ENCODE data around the gene SDHAF2. TPM values are rescaled to one million over a fixed set of nuclear protein-coding genes. Genes with fewer than 3 reads are reported as not detected.
"Not testable (repeated sequence)": the region's sequence is repeated elsewhere in the genome, so short reads cannot be mapped to it uniquely, and the experiment has no call there.

The SDHAF2 gene
- total RNA-seq, 1 donor from 2014 or later: 53.0 TPM

DNA sequence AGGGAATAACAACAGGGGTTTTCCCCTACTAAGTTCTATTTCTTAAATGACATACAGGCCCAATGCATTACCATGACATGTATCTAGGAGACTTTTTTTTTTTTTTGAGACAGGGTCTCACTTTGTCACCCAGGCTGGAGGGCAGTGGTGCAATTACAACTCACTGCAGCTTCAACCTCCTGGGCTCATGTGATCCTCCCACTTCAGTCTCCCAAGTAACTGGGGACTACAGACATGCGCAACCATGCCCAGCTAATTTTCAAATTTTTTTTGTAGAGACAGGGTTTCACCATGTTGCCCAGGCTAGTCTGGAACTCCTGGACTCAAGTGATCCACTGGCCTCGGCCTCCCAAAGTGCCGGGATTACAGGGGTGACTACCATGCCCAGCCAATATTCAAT lies 7.7 kb upstream of the SDHAF2 start:
- intact Hi-C loops (cut with micrococcal nuclease): loop anchor here (10.0 kb wide), 1 partner anchor 507 kb away; the partner anchor contains the start of gene TMEM109

DNA sequence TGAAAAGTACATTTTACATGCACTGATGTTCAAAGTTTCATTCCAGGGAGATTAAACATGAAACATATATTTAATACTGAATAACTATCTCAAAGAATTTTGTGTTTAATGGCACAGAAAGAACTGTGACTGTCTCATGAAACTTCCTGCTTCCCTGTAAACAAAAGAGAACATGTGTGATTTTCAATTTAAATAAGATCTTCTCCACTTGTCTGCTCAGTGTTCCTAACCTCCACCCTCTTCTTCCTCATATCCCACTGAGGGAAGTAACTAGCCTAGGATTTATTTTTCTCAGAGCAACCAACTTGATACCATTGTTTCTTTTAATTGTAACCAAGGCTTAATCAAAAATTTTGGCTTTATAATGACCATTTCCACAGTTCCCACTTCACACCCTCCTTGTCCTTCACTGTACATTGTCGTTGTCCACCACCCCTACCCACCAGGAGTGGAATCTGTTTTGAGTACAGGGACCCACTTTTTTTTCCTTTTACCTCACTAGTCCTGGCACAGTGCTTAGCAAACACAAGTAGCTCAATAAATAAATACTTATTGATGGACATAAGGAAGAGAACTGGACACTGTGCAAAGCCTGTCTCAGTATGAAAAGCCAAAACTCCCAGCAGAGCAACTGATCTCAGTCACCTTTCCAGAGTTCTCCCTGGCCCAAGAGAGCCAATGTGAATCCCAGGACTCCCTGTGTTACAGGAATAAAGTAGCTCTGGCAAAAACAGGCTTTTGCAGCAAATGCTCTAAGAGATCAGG lies 4.4 kb upstream of the SDHAF2 start:
- intact Hi-C loops (cut with micrococcal nuclease): loop anchor here (10.0 kb wide), 1 partner anchor 511 kb away; the partner anchor contains the start of gene TMEM109

DNA sequence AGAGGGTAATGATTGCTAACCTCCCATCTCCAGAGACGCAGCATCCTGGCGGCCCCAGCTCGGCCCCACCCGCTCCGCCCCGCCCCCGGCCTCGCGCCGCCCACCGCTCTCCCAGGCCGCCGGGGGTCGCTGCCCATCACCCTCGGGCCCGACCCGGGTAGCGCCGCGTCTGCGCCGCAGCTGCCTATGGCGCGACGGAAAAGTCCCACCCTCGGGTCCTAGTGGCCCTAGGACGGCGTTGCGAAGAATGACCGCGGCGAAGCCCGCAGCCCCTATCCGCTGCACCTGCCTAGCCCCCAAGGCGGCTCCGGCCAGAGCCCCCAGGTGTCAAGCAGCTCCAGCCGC lies 606 bp upstream of the SDHAF2 start:
- intact Hi-C loops (cut with micrococcal nuclease): loop anchor here (1.0 to 10.0 kb wide), 3 partner anchors 37 to 515 kb away; partner anchors contain the start of genes DDB1, TKFC, TMEM109 and TMEM216

DNA sequence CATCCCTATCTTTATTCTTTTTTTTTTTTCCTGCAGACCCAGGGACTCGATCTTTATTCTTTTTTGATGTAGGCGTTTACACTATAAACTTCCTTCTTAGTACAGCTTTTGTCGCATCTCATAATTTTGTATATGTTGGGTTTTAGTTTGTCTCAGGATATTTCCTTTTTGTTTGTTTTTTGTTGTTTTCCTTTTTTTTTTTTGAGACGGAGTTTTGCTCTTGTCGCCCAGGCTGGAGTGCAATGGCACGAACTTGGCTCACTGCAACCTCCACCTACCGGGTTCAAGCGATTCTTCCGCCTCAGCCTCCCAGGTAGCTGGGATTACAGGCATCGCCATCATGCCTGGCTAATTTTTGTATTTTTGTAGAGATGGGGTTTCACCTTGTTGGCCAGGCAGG lies 915 bp downstream of the SDHAF2 start:
- intact Hi-C loops (cut with micrococcal nuclease): loop anchor here (1.0 kb wide), 2 partner anchors 69 to 270 kb away; partner anchors contain the start of genes TMEM138 and VPS37C

DNA sequence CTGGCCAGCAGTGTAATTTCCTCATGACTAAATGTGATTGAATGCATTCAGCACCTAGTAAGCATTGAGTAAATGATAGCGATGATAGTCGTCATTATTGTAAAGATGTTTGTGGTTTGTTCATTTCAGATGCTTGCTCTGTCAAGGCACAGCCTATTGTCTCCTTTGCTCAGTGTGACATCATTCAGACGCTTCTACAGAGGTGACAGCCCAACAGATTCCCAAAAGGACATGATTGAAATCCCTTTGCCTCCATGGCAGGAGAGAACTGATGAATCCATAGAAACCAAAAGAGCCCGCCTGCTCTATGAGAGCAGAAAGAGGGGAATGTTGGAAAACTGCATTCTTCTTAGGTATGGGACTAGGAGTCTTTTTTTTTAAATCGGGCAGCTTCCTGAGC lies 7.6 kb downstream of the SDHAF2 start:
- intact Hi-C loops (cut with micrococcal nuclease): no loop called here

DNA sequence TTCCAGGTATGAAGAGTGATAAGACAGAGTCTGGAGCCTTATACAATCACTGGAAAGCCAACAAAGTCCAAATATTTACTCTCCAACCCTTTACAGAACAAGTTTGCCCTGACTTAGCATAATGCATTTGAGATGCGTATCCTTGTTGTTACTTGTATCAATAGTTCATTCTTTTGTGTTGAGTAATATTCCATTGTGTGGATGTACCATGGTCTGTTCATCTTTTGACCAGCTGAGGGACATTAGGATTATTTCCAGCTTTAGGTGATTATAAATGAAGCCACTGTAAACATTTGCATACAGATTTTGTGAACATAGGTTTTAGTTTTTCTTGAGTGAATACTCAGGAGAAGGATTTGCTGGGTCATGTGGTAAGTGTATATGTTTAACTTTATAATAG lies 9.7 kb downstream of the SDHAF2 start:
- intact Hi-C loops (cut with micrococcal nuclease): no loop called here

DNA sequence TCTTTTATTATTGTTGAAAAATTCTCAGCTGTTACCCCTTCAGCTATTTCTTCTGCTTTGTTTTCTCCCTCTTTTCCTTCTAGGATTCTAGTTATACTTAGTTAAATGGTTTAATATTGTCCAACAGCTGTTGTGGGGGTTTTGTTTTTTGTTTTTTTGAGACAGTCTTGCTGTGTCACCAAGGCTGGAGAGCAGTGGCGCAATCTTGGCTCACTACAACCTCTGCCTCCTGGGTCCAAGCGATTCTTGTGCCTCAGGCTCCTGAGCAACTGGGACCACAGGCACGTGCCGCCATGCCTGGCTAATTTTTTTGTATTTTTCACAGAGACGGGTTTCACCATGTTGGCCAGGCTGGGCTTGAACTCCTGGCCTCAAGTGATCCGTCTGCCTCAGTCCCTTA lies 12.7 kb downstream of the SDHAF2 start:
- intact Hi-C loops (cut with micrococcal nuclease): no loop called here

DNA sequence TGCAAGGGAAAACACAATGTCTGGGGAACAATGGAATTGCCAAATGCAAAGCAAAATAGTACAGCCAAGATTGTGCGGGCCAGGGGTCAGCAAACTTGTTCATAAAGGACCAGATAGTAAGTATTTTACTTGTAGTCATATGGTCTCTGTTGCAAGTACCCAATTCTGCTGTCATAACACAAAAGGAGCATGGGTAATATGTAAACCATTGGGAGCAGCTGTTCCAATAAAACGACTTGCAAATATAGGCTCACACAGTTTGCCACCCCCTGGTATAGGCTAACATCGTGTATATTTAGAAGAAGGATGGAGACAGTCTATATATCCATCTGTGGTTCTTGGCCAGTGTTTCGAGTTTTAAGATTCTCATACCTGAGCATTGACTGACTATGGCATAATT lies 15.6 kb downstream of the SDHAF2 start:
- intact Hi-C loops (cut with micrococcal nuclease): no loop called here

DNA sequence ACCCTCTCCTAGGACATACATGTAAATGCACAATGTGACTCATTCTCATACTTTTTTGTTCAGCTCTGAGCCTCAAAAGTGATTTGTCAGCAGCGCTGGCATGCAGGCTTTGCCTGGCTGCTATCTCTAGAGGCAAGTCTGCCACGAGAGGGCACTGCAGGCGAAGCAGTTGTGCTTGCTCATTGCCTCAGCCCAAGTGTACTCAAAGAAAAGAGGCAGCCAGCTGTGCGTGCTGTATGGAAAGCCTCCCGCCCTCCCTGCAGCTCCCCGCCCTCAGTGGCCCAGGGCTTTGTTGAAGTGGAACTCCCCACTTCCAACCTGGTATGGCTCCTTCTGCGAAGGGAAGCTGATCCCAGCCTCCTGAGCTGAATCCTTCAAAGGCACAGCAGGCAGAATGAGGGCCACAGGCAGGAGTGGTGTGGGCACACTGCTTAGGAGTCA lies 16.3 kb downstream of the SDHAF2 start:
- intact Hi-C loops (cut with micrococcal nuclease): loop anchor here (1.0 kb wide), 1 partner anchor 71 kb away; no protein-coding TSS in a partner anchor

DNA sequence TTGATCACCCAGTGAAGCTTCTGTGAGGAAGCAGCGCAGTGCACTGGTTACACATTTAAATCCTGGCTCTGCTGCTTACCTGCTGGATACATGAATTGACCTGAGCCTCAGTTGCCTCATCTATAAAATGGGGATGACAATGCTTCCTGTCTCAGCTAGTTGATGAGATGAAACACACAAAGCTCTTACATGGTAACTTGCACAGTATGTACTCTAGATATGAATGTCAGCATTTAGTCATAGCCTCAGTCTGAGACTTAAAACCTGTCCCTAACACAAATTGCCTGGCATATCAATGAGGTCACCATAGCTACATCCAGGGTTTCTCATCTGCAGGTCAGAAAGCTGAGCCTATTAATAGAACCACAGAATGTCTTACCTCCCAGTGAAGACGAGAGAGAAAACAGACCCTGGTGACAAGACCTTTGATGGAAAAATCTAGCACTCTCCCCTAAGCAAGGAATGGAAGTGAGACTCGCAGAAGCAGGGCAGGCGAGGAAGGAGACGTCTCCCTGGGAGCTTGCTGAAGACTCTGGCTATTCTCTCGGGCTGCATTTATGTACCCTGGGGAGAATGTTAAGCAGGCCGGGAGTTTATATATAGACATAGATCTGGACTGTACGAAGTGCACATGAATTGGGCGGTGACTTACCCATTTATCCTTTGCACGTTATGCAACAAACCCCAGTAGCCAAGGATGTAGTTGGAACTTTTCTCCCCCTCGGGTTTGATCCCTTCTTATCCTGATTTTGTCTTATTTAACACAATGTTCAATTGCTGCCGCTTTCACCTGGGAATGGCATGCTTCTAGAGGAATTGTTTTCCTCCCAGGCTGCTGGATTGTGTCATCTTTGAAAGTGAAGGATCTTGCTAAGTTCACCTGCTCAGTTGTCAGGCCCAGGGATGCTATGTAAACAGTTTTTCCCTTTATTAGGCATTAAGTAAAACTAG lies 18.0 kb downstream of the SDHAF2 start:
- intact Hi-C loops (cut with micrococcal nuclease): no loop called here

DNA sequence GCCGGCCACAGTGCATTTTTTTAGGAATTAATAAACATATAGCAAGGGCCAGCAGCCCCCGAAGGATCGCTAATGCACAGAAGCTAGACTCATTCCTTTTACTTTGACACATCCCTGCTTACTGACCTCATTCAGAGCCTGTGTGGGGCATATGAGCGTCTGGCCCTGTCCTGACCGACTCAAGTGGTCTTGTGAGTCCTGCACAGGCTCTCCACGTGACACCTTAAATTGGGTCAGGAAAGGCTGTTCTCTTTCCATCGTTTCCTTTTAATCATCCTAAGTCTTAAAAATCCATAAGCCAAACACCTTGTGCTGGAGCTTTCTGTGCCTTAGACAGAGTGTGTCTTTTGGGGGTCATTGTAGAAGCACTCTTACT lies 18.6 kb downstream of the SDHAF2 start:
- intact Hi-C loops (cut with micrococcal nuclease): no loop called here

DNA sequence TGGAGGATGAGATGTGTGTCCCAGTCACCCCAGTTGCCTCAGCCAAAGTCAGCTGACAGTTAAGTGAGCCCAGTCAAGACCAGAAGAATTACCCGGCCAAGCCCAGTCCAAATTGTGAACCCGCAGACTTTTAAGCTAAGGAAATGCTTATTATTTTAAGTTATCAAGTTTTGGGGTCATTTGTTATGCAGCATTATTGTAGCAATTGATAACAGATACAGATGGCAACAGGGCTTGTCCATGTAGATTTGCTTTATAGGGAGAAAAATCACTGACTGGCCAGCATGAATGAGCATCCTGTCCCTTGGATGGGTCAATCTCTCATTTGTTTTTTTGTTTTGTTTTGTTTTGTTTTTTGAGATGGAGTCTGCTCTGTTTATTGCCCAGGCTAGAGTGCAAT lies 22.9 kb downstream of the SDHAF2 start:
- intact Hi-C loops (cut with micrococcal nuclease): no loop called here

DNA sequence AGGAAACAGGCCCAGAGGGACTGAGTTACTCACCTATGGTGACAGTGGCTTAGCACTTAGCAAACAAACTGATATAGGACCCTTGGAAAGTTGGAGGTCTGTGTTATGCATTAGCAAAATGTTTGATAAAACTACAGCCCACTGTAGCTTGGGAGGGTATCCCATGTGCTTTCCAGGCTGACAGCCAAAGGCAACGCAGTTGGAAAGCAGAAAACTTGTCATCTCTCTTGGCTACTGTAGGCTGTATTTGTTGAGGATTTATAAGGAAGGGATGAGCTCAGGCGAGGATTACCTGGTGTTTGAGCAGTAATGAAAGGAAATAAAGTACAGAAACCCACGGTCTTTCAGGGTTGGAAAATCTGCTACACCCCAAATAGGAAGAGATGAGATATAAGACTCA lies 23.8 kb downstream of the SDHAF2 start:
- intact Hi-C loops (cut with micrococcal nuclease): no loop called here

DNA sequence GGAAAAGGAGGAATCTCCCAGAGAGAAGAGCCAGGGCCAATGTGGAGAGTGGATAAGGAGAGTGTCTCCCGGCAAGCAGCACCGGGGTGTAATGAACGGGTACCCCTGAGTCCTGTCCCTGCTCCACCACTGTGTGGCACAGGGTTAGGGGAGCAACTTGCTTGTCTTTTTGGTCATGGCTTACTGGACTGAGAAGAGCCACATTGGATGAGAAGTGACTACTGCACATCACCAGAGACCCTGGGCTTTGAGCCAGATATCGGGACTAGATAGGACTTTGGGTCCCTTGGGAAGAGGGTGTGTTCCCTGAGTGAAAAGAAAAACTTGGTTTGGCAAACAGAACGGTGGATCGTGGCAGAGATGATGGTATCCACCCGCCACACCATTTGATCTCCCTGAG lies 24.6 kb downstream of the SDHAF2 start:
- intact Hi-C loops (cut with micrococcal nuclease): no loop called here

DNA sequence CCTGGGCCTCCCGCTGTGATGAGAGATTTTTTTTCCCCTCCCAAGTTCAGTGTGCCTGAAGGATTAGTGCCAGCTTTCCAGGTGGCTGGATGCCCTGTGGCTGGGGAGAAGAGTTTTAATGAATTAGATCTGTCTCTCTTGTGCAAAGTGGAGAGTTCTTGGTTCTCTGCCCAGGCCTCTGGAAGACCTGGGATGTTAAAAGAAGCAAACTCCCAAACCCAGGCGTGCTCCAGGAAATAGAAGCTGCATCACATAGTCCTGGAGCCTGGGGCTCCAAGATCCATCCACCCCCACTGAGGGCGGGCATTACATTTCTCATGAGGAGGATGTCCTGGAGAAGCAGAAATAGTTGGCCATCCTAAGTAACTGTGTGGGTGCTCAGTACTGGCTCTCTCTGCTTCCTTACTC lies 30.6 kb downstream of the SDHAF2 start:
- intact Hi-C loops (cut with micrococcal nuclease): no loop called here

DNA sequence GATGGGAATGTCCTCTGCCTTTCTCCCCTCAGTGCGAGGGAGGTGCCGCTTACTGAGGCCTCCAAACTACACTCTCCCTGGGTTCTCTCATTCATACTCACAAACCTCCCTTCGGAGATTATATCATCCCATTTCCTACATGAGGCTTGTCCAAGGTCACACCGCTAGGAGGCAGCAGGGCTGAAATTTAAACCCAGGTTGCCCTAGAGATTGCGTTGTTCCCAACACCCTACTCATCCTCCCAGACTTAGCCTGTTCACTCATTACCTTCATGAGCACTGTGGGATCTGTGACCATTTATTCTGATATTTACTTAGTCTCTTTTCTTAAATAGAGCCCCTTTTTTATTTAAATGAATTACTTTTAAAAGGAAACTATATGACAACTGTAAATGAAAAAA lies 31.1 kb downstream of the SDHAF2 start:
- intact Hi-C loops (cut with micrococcal nuclease): no loop called here

DNA sequence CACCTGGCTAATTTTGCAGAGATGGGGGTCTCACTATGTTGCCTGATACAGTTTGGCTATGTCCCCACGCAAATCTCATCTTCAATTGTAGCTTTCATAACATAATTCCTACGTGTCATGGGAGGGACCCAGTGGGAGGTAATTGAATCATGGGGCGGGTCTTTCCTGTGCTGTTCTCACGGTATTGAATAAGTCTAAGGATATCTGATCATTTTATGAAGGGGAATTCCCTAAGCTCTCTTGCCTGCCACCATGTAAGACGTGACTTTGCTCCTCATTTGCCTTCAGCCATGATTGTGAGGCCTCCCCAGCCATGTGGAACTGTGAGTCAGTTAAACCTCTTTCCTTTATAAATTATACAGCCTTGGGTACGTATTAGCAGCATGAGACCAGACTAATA lies 37.7 kb downstream of the SDHAF2 start:
- intact Hi-C loops (cut with micrococcal nuclease): not testable (repeated sequence)

DNA sequence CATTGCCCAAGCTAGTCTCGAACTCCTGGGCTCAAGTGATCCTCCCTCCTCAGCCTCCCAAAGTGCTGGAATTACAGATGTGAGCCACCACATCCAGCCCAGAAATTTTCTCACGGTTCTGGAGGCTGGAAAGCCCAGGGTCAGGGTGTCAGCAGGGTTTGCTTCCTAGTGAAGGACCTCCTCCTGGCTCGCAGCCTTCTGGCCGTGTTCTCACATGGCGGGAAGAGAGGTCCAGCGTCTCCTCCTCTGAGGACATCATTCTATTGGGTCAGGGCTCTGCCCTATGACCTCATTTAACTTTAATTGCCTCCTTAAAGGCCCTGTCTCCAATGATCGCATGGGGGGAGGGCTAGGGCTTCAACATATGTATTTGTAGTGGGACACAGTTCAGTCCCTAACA lies 38.1 kb downstream of the SDHAF2 start:
- intact Hi-C loops (cut with micrococcal nuclease): no loop called here

DNA sequence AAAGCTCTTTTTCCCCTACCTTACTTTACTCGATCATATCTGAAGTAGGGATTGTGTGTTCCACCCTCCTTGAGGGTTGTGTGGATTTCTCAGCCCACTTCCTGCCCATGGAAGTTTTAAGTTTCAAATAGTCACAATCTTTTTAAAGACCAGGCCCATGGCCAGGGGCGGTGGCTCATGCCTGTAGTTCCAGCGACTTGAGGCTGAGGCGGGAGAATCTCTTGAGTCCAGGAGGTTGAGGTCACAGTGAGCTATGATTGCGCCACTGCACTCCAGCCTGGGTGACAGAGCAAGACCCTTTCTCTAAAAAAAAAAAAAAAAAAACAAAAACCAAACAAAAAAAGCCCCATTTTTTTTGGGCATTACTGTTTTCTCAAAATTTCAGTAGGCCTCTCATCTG lies 42.4 kb downstream of the SDHAF2 start:
- intact Hi-C loops (cut with micrococcal nuclease): no loop called here

DNA sequence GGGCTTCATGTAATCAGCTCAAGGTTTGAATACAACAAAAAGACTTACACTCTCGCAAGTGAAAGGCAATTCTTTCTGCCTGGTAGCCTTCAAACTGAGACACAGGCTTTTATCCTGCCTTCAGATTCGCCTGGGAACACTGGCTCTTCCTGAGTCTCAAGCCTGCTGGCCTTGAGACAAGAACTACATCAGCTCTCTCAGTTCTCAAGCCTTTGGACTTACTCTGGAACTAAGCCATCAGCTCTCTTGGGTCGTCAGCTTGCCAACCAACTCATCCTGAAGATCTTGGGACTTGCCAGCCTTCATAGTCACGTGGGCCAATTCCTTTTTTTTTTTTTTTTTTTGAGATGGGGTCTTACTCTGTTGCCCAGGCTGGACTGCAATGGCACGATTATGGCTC lies 42.9 kb downstream of the SDHAF2 start:
- intact Hi-C loops (cut with micrococcal nuclease): no loop called here

DNA sequence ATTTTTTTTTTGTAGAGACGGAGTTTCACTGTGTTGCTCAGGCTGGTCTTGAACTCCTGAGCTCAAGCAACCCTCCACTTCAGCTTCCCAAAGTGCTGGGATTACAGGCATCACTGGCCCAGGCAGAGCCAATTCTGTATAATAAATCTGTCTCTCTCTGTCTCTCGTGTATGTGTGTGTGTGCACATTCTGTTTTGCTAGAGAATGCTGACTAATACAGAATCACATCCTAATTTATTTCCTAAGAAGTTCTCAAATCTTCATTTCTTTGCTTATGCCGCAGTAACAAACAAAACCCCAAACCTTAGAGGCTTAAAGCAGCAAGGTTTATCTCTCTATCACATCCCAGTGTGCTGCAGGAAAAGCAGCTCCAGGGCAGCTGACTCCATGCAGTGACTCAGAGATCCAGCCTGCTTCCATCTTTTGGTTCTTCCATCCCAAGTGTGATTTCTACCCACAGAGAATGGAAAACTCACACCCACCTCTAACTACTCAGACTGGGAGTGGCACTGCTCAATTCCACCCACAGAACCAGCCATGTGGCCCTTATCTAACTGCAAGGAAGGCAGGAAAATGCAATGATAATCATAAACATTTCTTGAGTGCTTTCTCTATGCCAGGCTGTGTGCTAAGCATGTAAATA lies 43.6 kb downstream of the SDHAF2 start:
- intact Hi-C loops (cut with micrococcal nuclease): no loop called here

Data from T-helper 2 cell treated with Interferon-gamma antibody and Interleukin-4, amounts not matched to agents 100 ng/mL and 5 ng/mL, for 36 hours (primary cell).